WTC11 (cell line): Measurements from ENCODE around the gene CACNA2D3. TPM values are rescaled to one million over a fixed set of nuclear protein-coding genes. Genes with fewer than 3 reads are reported as not detected.

ENCODE experiments used
- ATAC-seq: fragments of 200-7000 bp; cut with Tn5 transposase; 2 replicates; pipeline ENCODE4 v1.10.0; 2021; ENCODE audit warnings: mild to moderate bottlenecking, moderate library complexity
- CTCF ChIA-PET: fragments of 300-600 bp; sonication (Branson Sonifier 250); formaldehyde crosslinking; loops from one replicate; lab custom pipeline; 2021; ENCODE audit warnings: antibody characterized with exemption; lab: Charles Lee
- POLR2A ChIA-PET: fragments of 350-600 bp; sonication (Branson Sonifier 250); formaldehyde crosslinking; loops from one replicate; lab custom pipeline; 2021; ENCODE audit warnings: antibody characterized with exemption; lab: Charles Lee
- DNase-seq: peaks from one replicate; pipeline ENCODE4 v3.0.0; 2021; ENCODE audit warnings: low spot score
- H3K27ac Mint-ChIP-seq: 2 replicates; pipeline ENCODE4 v1.8.0; 2021; ENCODE audit warnings: mixed read lengths
- H3K27me3 Mint-ChIP-seq: 2 replicates; pipeline ENCODE4 v1.8.0; 2021; ENCODE audit warnings: low read depth, mild to moderate bottlenecking, moderate library complexity, mixed read lengths
- H3K36me3 Mint-ChIP-seq: 2 replicates; pipeline ENCODE4 v1.8.0; 2021; ENCODE audit warnings: mixed read lengths
- H3K4me1 Mint-ChIP-seq: 2 replicates; pipeline ENCODE4 v1.8.0; 2022; ENCODE audit warnings: mixed read lengths
- H3K4me3 Mint-ChIP-seq: 2 replicates; pipeline ENCODE4 v1.8.0; 2021; ENCODE audit warnings: mild to moderate bottlenecking, moderate library complexity, mixed read lengths
- H3K9me3 Mint-ChIP-seq: 2 replicates; pipeline ENCODE4 v1.8.0; 2021; ENCODE audit warnings: mixed read lengths
- ATF1 ChIP-seq: sonication (generic); formaldehyde crosslinking; IDR thresholded peaks from 2 replicates; pipeline ENCODE4 v1.8.1; 2023; ENCODE audit warnings: mild to moderate bottlenecking, moderate library complexity, missing genetic modification reagents
- CBFB ChIP-seq: sonication (generic); formaldehyde crosslinking; IDR thresholded peaks from 2 replicates; pipeline ENCODE4 v1.8.1; 2022; ENCODE audit warnings: mild to moderate bottlenecking, low read depth, missing genetic modification reagents
- E2F5 ChIP-seq: sonication (generic); formaldehyde crosslinking; IDR thresholded peaks from 2 replicates; pipeline ENCODE4 v1.8.1; 2022; ENCODE audit warnings: mild to moderate bottlenecking, moderate library complexity, missing genetic modification reagents
- ELF4 ChIP-seq: sonication (generic); formaldehyde crosslinking; IDR thresholded peaks from 2 replicates; pipeline ENCODE4 v1.8.1; 2022; ENCODE audit warnings: low read depth, mild to moderate bottlenecking, moderate library complexity, missing genetic modification reagents
- FOXK1 ChIP-seq: sonication (generic); formaldehyde crosslinking; IDR thresholded peaks from 2 replicates; pipeline ENCODE4 v1.8.0; 2022; ENCODE audit warnings: mild to moderate bottlenecking, moderate library complexity, missing genetic modification reagents
- KAT7 ChIP-seq: sonication (generic); formaldehyde crosslinking; IDR thresholded peaks from 2 replicates; pipeline ENCODE4 v1.8.1; 2023; ENCODE audit warnings: missing genetic modification reagents, mild to moderate bottlenecking, borderline replicate concordance
- MLX ChIP-seq: sonication (generic); formaldehyde crosslinking; IDR thresholded peaks from 2 replicates; pipeline ENCODE4 v1.8.1; 2023; ENCODE audit warnings: mild to moderate bottlenecking, missing genetic modification reagents, moderate library complexity
- MXD4 ChIP-seq: fragments of 250-450 bp; sonication (Bioruptor Pico); IDR thresholded peaks from 2 replicates; pipeline ENCODE4 v1.8.0; 2021; ENCODE audit warnings: mild to moderate bottlenecking, moderate library complexity, borderline replicate concordance
- MYBL2 ChIP-seq: sonication (generic); formaldehyde crosslinking; IDR thresholded peaks from 2 replicates; pipeline ENCODE4 v1.8.1; 2023; ENCODE audit warnings: mild to moderate bottlenecking, moderate library complexity, missing genetic modification reagents
- NR1H2 ChIP-seq: sonication (generic); formaldehyde crosslinking; IDR thresholded peaks from 2 replicates; pipeline ENCODE4 v1.9.0; 2021; ENCODE audit warnings: mild to moderate bottlenecking, moderate library complexity, missing genetic modification reagents
- PRRX2 ChIP-seq: fragments of 250-450 bp; sonication (Bioruptor Pico); IDR thresholded peaks from 2 replicates; pipeline ENCODE4 v1.8.0; 2021; ENCODE audit warnings: mild to moderate bottlenecking
- TP53 ChIP-seq: sonication (generic); formaldehyde crosslinking; IDR thresholded peaks from 2 replicates; pipeline ENCODE4 v1.8.1; 2023; ENCODE audit warnings: mild to moderate bottlenecking, missing genetic modification reagents
- USF2 ChIP-seq: sonication (generic); formaldehyde crosslinking; IDR thresholded peaks from 2 replicates; pipeline ENCODE4 v1.8.1; 2023; ENCODE audit warnings: mild to moderate bottlenecking, missing genetic modification reagents, moderate library complexity
- ZBTB21 ChIP-seq: sonication (generic); formaldehyde crosslinking; IDR thresholded peaks from 2 replicates; pipeline ENCODE4 v1.8.1; 2023; ENCODE audit warnings: mild to moderate bottlenecking, missing genetic modification reagents, borderline replicate concordance
- ZNF121 ChIP-seq: sonication (generic); formaldehyde crosslinking; IDR thresholded peaks from 2 replicates; pipeline ENCODE4 v1.8.0; 2023; ENCODE audit warnings: missing genetic modification reagents
- ZNF138 ChIP-seq: sonication (generic); formaldehyde crosslinking; conservative IDR thresholded peaks from 2 replicates; pipeline ENCODE4 v1.8.1; 2022; ENCODE audit warnings: mild to moderate bottlenecking, moderate library complexity, missing genetic modification reagents
- ZNF281 ChIP-seq: sonication (generic); formaldehyde crosslinking; IDR thresholded peaks from 2 replicates; pipeline ENCODE4 v1.8.0; 2023; ENCODE audit warnings: mild to moderate bottlenecking, missing genetic modification reagents
- ZNF671 ChIP-seq: fragments of 250-450 bp; sonication (Bioruptor Pico); IDR thresholded peaks from 2 replicates; pipeline ENCODE4 v1.8.0; 2021; ENCODE audit warnings: mild to moderate bottlenecking
- total RNA-seq: library from RNA; stranded (reverse); gene quantifications from 3 replicates; pipeline ENCODE4 v1.2.3, GENCODE V29; 2021
- TF ChIP-seq, protein P1 (sequence below): sonication (generic); formaldehyde crosslinking; IDR thresholded peaks from 2 replicates; pipeline ENCODE4 v1.8.1; 2022; ENCODE audit warnings: mild to moderate bottlenecking, missing genetic modification reagents, moderate library complexity, borderline replicate concordance
- TF ChIP-seq, protein P2 (sequence below): sonication (generic); formaldehyde crosslinking; IDR thresholded peaks from 2 replicates; pipeline ENCODE4 v1.8.1; 2023; ENCODE audit warnings: mild to moderate bottlenecking, missing genetic modification reagents

CACNA2D3 gene
- total RNA-seq, 1 experiment from 2014 or later = 5.0 TPM

DNA sequence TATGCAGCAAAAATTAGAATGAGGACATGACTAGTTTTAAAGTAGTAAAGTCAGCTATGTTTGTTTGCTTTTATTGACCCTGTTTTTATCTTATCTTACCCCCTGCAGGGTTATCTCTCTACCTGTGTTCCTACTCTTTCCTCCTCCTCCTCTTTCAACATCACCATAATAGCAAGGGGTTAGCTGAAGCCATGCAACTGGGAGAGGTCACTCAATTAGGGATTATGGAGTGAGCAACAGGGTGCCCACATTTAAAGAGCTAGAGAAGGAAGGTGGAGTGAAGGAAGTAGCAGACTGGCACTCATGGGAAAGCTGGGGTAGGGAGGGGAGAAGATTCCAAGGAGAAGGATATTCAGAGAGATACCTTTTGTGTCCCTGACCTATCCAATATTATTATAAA is 679.6 kb downstream of the CACNA2D3 start:
- ChIA-PET POLR2A (no interaction called here), CTCF (no interaction called here)
- H3K36me3 Mint-ChIP-seq = peaks cover 30% of the 10 kb centered on the region
- H3K27ac Mint-ChIP-seq = no peak overlapping the region
- no peak for ATAC-seq
- no peaks in the 10 kb centered on the region; the same call in 1 of the 2 replicates for H3K27me3 Mint-ChIP-seq
- no peak overlapping the region for H3K4me3 Mint-ChIP-seq
- H3K4me1 Mint-ChIP-seq = peaks cover 23% of the 10 kb centered on the region
- H3K9me3 Mint-ChIP-seq = peaks cover 34% of the 10 kb centered on the region
- no peak for DNase-seq
- TF ChIP-seq ZNF671 (CRISPR knock-in tag) = no peak
- TF ChIP-seq ELF4 (CRISPR knock-in tag) = no peak
- no peak for TF ChIP-seq KAT7 (CRISPR knock-in tag)
- TF ChIP-seq TP53 (CRISPR knock-in tag) = no peak
- no peak for TF ChIP-seq PRRX2 (CRISPR knock-in tag)
- no peak for TF ChIP-seq USF2
- no peak for TF ChIP-seq FOXK1
- no peak for TF ChIP-seq ATF1 (CRISPR knock-in tag)
- no peak for TF ChIP-seq NR1H2 (CRISPR knock-in tag)
- no peak for TF ChIP-seq CBFB (CRISPR knock-in tag)
- TF ChIP-seq E2F5 = no peak

DNA sequence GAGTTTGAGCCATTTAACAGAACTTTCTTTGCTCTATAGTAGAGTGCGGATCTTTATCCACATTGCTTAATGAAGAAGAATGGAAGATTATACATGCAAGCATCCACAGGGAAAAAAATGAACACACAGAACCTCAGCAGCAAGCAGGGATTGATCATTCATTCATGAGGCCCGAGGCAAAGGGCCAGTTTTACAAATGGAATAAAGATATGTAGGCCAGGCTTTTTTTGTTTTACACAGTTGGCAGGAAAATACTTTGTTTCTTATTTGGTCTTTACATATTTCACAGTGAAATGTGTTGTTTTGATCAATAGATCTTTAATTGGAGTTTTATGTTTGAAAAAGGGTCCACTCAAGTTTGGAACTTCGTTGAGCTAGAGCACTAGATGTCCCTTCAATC is 688.0 kb downstream of the CACNA2D3 start:
- H3K9me3 Mint-ChIP-seq = peaks cover 9% of the 10 kb centered on the region

More for the DNA sequence above, 688.0 kb downstream of the CACNA2D3 start:
- Mint-ChIP-seq H3K27me3 (peaks cover 18% of the 10 kb centered on the region), H3K27ac (no peak overlapping the region), H3K36me3 (no peaks in the 10 kb centered on the region; the same call in 1 of the 2 replicates), H3K4me3 (no peak overlapping the region), H3K4me1 (no peaks in the 10 kb centered on the region)
- TF ChIP-seq ZBTB21 (CRISPR knock-in tag) (no peak), MXD4 (CRISPR knock-in tag) (no peak), MYBL2 (no peak), MLX (no peak), ZNF121 (CRISPR knock-in tag) (no peak), ZNF281 (CRISPR knock-in tag) (no peak), ZNF138 (no peak), CBFB (CRISPR knock-in tag) (no peak)
- TF ChIP-seq, protein P1, sequence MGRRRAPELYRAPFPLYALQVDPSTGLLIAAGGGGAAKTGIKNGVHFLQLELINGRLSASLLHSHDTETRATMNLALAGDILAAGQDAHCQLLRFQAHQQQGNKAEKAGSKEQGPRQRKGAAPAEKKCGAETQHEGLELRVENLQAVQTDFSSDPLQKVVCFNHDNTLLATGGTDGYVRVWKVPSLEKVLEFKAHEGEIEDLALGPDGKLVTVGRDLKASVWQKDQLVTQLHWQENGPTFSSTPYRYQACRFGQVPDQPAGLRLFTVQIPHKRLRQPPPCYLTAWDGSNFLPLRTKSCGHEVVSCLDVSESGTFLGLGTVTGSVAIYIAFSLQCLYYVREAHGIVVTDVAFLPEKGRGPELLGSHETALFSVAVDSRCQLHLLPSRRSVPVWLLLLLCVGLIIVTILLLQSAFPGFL (CRISPR knock-in tag) = no peak
- TF ChIP-seq, protein P2, sequence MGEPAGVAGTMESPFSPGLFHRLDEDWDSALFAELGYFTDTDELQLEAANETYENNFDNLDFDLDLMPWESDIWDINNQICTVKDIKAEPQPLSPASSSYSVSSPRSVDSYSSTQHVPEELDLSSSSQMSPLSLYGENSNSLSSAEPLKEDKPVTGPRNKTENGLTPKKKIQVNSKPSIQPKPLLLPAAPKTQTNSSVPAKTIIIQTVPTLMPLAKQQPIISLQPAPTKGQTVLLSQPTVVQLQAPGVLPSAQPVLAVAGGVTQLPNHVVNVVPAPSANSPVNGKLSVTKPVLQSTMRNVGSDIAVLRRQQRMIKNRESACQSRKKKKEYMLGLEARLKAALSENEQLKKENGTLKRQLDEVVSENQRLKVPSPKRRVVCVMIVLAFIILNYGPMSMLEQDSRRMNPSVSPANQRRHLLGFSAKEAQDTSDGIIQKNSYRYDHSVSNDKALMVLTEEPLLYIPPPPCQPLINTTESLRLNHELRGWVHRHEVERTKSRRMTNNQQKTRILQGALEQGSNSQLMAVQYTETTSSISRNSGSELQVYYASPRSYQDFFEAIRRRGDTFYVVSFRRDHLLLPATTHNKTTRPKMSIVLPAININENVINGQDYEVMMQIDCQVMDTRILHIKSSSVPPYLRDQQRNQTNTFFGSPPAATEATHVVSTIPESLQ (CRISPR knock-in tag) = no peak
- DNase-seq (no peak), ATAC-seq (no peak)
- ChIA-PET POLR2A (no interaction called here), CTCF (no interaction called here)
